ENCODE measurements around the gene RTL5.
"Not testable (repeated sequence)": the region's sequence is repeated elsewhere in the genome, so short reads cannot be mapped to it uniquely, and the experiment has no call there.

The RTL5 gene

GRCh38 chrX:72131317-72132294 lies at the start of gene RTL5:
RTL5 (minus strand) TSS chrX:72131915.
- DNase-seq (ENCODE audit: low read depth in 2 of 3, low spot score in 2 of 3), result peak in 2 of 3 experiments; percentile 6 to 25

GRCh38 chrX:72180539-72180938 lies 48.8 kb upstream of the RTL5 start:
- DNase-seq (ENCODE audit: low read depth in 2 of 3, low spot score in 2 of 3), result no peak

GRCh38 chrX:72176981-72177380 lies 45.3 kb upstream of the RTL5 start:
- no peak for DNase-seq (ENCODE audit: low read depth in 2 of 3, low spot score in 2 of 3)

GRCh38 chrX:72176289-72176688 lies 44.6 kb upstream of the RTL5 start:
- DNase-seq (ENCODE audit: low read depth in 2 of 3, low spot score in 2 of 3), result not testable (repeated sequence)

GRCh38 chrX:72169008-72169728 lies 37.5 kb upstream of the RTL5 start:
- no peak for DNase-seq (ENCODE audit: low read depth in 2 of 3, low spot score in 2 of 3)

- DNase-seq (ENCODE audit: low read depth in 2 of 3, low spot score in 2 of 3), result no peak
Observed at GRCh38 chrX:72165551-72165950, 33.8 kb upstream of the RTL5 start.

- no peak for DNase-seq (ENCODE audit: low read depth in 2 of 3, low spot score in 2 of 3)
Observed at GRCh38 chrX:72159769-72160168, 28.1 kb upstream of the RTL5 start.

GRCh38 chrX:72158773-72159172 lies 27.1 kb upstream of the RTL5 start:
- no peak for DNase-seq (ENCODE audit: low read depth in 2 of 3, low spot score in 2 of 3)

GRCh38 chrX:72146527-72146926 lies 14.8 kb upstream of the RTL5 start:
- DNase-seq (ENCODE audit: low read depth in 2 of 3, low spot score in 2 of 3), result no peak

GRCh38 chrX:72145181-72145580 lies 13.5 kb upstream of the RTL5 start:
- DNase-seq (ENCODE audit: low read depth in 2 of 3, low spot score in 2 of 3), result no peak

- no peak for DNase-seq (ENCODE audit: low read depth in 2 of 3, low spot score in 2 of 3)
Observed at GRCh38 chrX:72143609-72143907, 11.8 kb upstream of the RTL5 start.

- no peak for DNase-seq (ENCODE audit: low read depth in 2 of 3, low spot score in 2 of 3)
Observed at GRCh38 chrX:72142794-72143608, 11.3 kb upstream of the RTL5 start.

GRCh38 chrX:72142094-72142793 lies 10.5 kb upstream of the RTL5 start:
- DNase-seq (ENCODE audit: low read depth in 2 of 3, low spot score in 2 of 3), result no peak

GRCh38 chrX:72141372-72142004 lies 9.8 kb upstream of the RTL5 start:
- no peak for DNase-seq (ENCODE audit: low read depth in 2 of 3, low spot score in 2 of 3)

- DNase-seq (ENCODE audit: low read depth in 2 of 3, low spot score in 2 of 3), result no peak
Observed at GRCh38 chrX:72139538-72139937, 7.8 kb upstream of the RTL5 start.

GRCh38 chrX:72137846-72138495 lies 6.3 kb upstream of the RTL5 start:
- DNase-seq (ENCODE audit: low read depth in 2 of 3, low spot score in 2 of 3), result no peak

GRCh38 chrX:72133851-72134546 lies 2.3 kb upstream of the RTL5 start:
- no peak for DNase-seq (ENCODE audit: low read depth in 2 of 3, low spot score in 2 of 3)

GRCh38 chrX:72132456-72132855 lies 741 bp upstream of the RTL5 start:
- no peak for DNase-seq (ENCODE audit: low read depth in 2 of 3, low spot score in 2 of 3)

GRCh38 chrX:72130762-72131250 lies 909 bp downstream of the RTL5 start:
- DNase-seq (ENCODE audit: low read depth in 2 of 3, low spot score in 2 of 3), result no peak
